H9 (cell line): Measurements from ENCODE around the gene CDC16. TPM values are rescaled to one million over a fixed set of nuclear protein-coding genes. Genes with fewer than 3 reads are reported as not detected.

ENCODE experiments used
- DNase-seq: peaks from one replicate; pipeline ENCODE4 v3.0.0-alpha.2; 2017
- H2AFZ ChIP-seq: one replicate; pipeline ENCODE4 v1.6.1; 2013; ENCODE audit warnings: mild to moderate bottlenecking, low read length, control low read depth, moderate library complexity
- H2AK5ac ChIP-seq: 2 replicates; pipeline ENCODE4 v1.6.1; 2013; ENCODE audit warnings: low read length, control low read depth, mixed read lengths; ENCODE audit not compliant: insufficient read length
- H2BK120ac ChIP-seq: one replicate; pipeline ENCODE4 v1.6.1; 2013; ENCODE audit warnings: low read depth, mild to moderate bottlenecking, low read length, control low read depth, inconsistent platforms; ENCODE audit not compliant: poor library complexity, severe bottlenecking
- H2BK12ac ChIP-seq: 2 replicates; pipeline ENCODE4 v1.6.1; 2013; ENCODE audit warnings: low read length, control low read depth, mixed read lengths, low read depth; ENCODE audit not compliant: insufficient read length
- H2BK15ac ChIP-seq: 2 replicates; pipeline ENCODE4 v1.6.1; 2013; ENCODE audit warnings: low read depth, low read length, control low read depth
- H2BK20ac ChIP-seq: one replicate; pipeline ENCODE4 v1.6.1; 2013; ENCODE audit warnings: low read depth, mild to moderate bottlenecking, low read length, control low read depth, inconsistent platforms; ENCODE audit not compliant: poor library complexity, severe bottlenecking
- H2BK5ac ChIP-seq: 2 replicates; pipeline ENCODE4 v1.6.1; 2013; ENCODE audit warnings: low read length, control low read depth, mixed read lengths; ENCODE audit not compliant: insufficient read length
- H3K14ac ChIP-seq: 2 replicates; pipeline ENCODE4 v1.6.1; 2013; ENCODE audit warnings: low read length, control low read depth; ENCODE audit not compliant: insufficient read depth
- H3K18ac ChIP-seq: 2 replicates; pipeline ENCODE4 v1.6.1; 2013; ENCODE audit warnings: low read depth, mild to moderate bottlenecking, mixed read lengths, low read length, control low read depth; ENCODE audit not compliant: insufficient read length
- H3K23ac ChIP-seq: 2 replicates; pipeline ENCODE4 v1.6.1; 2013; ENCODE audit warnings: low read length, control low read depth, mixed read lengths, low read depth; ENCODE audit not compliant: insufficient read length
- H3K23me2 ChIP-seq: 2 replicates; pipeline ENCODE4 v1.6.1; 2013; ENCODE audit warnings: low read depth, mild to moderate bottlenecking, mixed read lengths, low read length, control low read depth; ENCODE audit not compliant: insufficient read length, poor library complexity, severe bottlenecking
- H3K27ac ChIP-seq: 2 replicates; pipeline ENCODE4 v1.5.1; 2013; ENCODE audit warnings: low read length, control low read depth, mixed read lengths, low read depth; ENCODE audit not compliant: insufficient read length
- H3K27me3 ChIP-seq: 2 replicates; pipeline ENCODE4 v1.6.1; 2013; ENCODE audit warnings: low read length, control low read depth, inconsistent platforms; ENCODE audit not compliant: insufficient read depth
- H3K4ac ChIP-seq: 2 replicates; pipeline ENCODE4 v1.6.1; 2013; ENCODE audit warnings: low read depth, mild to moderate bottlenecking, control low read depth, inconsistent platforms, low read length, moderate library complexity
- H3K4me1 ChIP-seq: 2 replicates; pipeline ENCODE4 v1.6.1; 2013; ENCODE audit warnings: low read length, control low read depth, inconsistent platforms; ENCODE audit not compliant: insufficient read depth
- H3K4me2 ChIP-seq: 2 replicates; pipeline ENCODE4 v1.6.1; 2013; ENCODE audit warnings: low read length, control low read depth, mixed read lengths; ENCODE audit not compliant: insufficient read length, insufficient read depth
- H3K56ac ChIP-seq: 2 replicates; pipeline ENCODE4 v1.6.1; 2013; ENCODE audit warnings: low read depth, mild to moderate bottlenecking, mixed read lengths, low read length, control low read depth; ENCODE audit not compliant: insufficient read length
- H3K79me1 ChIP-seq: 2 replicates; pipeline ENCODE4 v1.6.1; 2013; ENCODE audit warnings: low read depth, mild to moderate bottlenecking, moderate library complexity, low read length, control low read depth, inconsistent platforms; ENCODE audit not compliant: insufficient read depth, poor library complexity, severe bottlenecking
- H3K79me2 ChIP-seq: 2 replicates; pipeline ENCODE4 v1.6.1; 2013; ENCODE audit warnings: low read length, control low read depth, inconsistent platforms; ENCODE audit not compliant: insufficient read depth
- H3K9ac ChIP-seq: 2 replicates; pipeline ENCODE4 v1.6.1; 2013; ENCODE audit warnings: low read length, control low read depth, mixed read lengths; ENCODE audit not compliant: insufficient read length; ENCODE audit errors: extremely low read depth
- H3K9me3 ChIP-seq: one replicate; pipeline ENCODE4 v1.6.1; 2013; ENCODE audit warnings: low read depth, low read length, inconsistent platforms; ENCODE audit not compliant: control insufficient read depth
- H3T11ph ChIP-seq: one replicate; pipeline ENCODE4 v1.6.1; 2013; ENCODE audit warnings: mild to moderate bottlenecking, low read length, control low read depth, inconsistent platforms
- H4K20me1 ChIP-seq: one replicate; pipeline ENCODE4 v1.6.1; 2013; ENCODE audit not compliant: control insufficient read depth, insufficient read length, insufficient read depth
- H4K5ac ChIP-seq: 2 replicates; pipeline ENCODE4 v1.6.1; 2013; ENCODE audit warnings: low read depth, mild to moderate bottlenecking, mixed read lengths, low read length, control low read depth; ENCODE audit not compliant: insufficient read length
- H4K8ac ChIP-seq: replicated peaks from 2 replicates; pipeline ENCODE4 v1.6.1; 2013; ENCODE audit warnings: low read length, control low read depth, mixed read lengths, low read depth; ENCODE audit not compliant: insufficient read length
- H4K91ac ChIP-seq: 2 replicates; pipeline ENCODE4 v1.6.1; 2013; ENCODE audit warnings: low read depth, mild to moderate bottlenecking, moderate library complexity, mixed read lengths, low read length, control low read depth; ENCODE audit not compliant: insufficient read length
- H3K27ac Mint-ChIP-seq, 3 experiments: 2 replicates in 2 of 3; 3 replicates in 1 of 3; pipeline ENCODE4 v1.8.0; 2020 to 2021; ENCODE audit warnings: mixed read lengths in 3 of 3, mild to moderate bottlenecking in 1 of 3, moderate library complexity in 1 of 3
- H3K27me3 Mint-ChIP-seq: 2 replicates; pipeline ENCODE4 v1.8.0; 2021; ENCODE audit warnings: low read depth, mild to moderate bottlenecking, moderate library complexity, mixed read lengths
- H3K36me3 Mint-ChIP-seq, 3 experiments: 2 replicates in 2 of 3; 3 replicates in 1 of 3; pipeline ENCODE4 v1.8.0; 2020 to 2021; ENCODE audit warnings: low read depth in 3 of 3, mixed read lengths in 3 of 3; ENCODE audit not compliant: insufficient read depth in 1 of 3
- H3K4me1 Mint-ChIP-seq, 2 experiments: 2 replicates each; pipeline ENCODE4 v1.8.0; 2020; ENCODE audit warnings: mixed read lengths in 2 of 2
- H3K4me3 Mint-ChIP-seq, 2 experiments: 2 replicates in 1 of 2; 3 replicates in 1 of 2; pipeline ENCODE4 v1.8.0; 2020 to 2021; ENCODE audit warnings: mild to moderate bottlenecking in 2 of 2, mixed read lengths in 2 of 2, moderate library complexity in 1 of 2
- H3K9me3 Mint-ChIP-seq, 2 experiments: 2 replicates in 1 of 2; 3 replicates in 1 of 2; pipeline ENCODE4 v1.8.0; 2020; ENCODE audit warnings: mild to moderate bottlenecking in 2 of 2, mixed read lengths in 2 of 2, moderate library complexity in 1 of 2
- WGBS: extraction: QIAGEN DNeasy Blood & Tissue Kit; methylation state at CpG from one replicate; pipeline ENCODE4 v1.1.7; 2013; ENCODE audit warnings: missing lambda C conversion rate, low lambda C conversion rate, mixed read lengths; ENCODE audit not compliant: insufficient read length; ENCODE audit errors: extremely low coverage; 5-methylcytosine and 5-hydroxymethylcytosine counted together
- long read RNA-seq: library from polyadenylated mRNA; unstranded; transcript quantifications from one replicate; pipeline ENCODE4 v2.0.0, GENCODE V29; 2020
- total RNA-seq: library from RNA; stranded (reverse); gene quantifications from 2 replicates; pipeline ENCODE4 v1.2.1, GENCODE V29; 2021
- TF ChIP-seq, protein P1 (sequence below): fragments of 200-600 bp; sonication (generic); conservative IDR thresholded peaks from 3 replicates; pipeline ENCODE4 v1.8.0; 2021; ENCODE audit warnings: antibody characterized with exemption, mild to moderate bottlenecking

The CDC16 gene, protein sequence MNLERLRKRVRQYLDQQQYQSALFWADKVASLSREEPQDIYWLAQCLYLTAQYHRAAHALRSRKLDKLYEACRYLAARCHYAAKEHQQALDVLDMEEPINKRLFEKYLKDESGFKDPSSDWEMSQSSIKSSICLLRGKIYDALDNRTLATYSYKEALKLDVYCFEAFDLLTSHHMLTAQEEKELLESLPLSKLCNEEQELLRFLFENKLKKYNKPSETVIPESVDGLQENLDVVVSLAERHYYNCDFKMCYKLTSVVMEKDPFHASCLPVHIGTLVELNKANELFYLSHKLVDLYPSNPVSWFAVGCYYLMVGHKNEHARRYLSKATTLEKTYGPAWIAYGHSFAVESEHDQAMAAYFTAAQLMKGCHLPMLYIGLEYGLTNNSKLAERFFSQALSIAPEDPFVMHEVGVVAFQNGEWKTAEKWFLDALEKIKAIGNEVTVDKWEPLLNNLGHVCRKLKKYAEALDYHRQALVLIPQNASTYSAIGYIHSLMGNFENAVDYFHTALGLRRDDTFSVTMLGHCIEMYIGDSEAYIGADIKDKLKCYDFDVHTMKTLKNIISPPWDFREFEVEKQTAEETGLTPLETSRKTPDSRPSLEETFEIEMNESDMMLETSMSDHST
- 86.9 and 91.9 TPM in 2 replicates for total RNA-seq
- long read RNA-seq, transcript CDC16-204 (19 exons, 2,211 nt), result minor isoform, 14 of 89 reads
- long read RNA-seq, transcript CDC16-203 (18 exons, 2,203 nt), result major isoform, 30 of 89 reads
- long read RNA-seq, partial matches to known transcripts, result 16 of 89 reads
- long read RNA-seq, other reads (novel, unspliced or antisense), result 26 of 89 reads

- H3K27ac Mint-ChIP-seq, result peak within 1 kb of the TSS in 2 of 3 experiments; percentile 47 to 76; a peak in 3 of 7 replicates
- Histone ChIP-seq H3K23ac (no peak within 1 kb of the TSS), H4K20me1 (no peaks in the 10 kb centered on the region), H3K27me3 (no peaks in the 10 kb centered on the region), H3K4me2 (peak within 1 kb of the TSS; percentile 89), H4K5ac (no peak within 1 kb of the TSS), H3K4ac (no peak within 1 kb of the TSS), H2AK5ac (no peak within 1 kb of the TSS), H3K79me2 (peaks cover 4% of the 10 kb centered on the region; the same call in 1 of the 2 replicates), H2BK120ac (no peak within 1 kb of the TSS), H3K4me1 (peaks cover 7% of the 10 kb centered on the region; the same call in 1 of the 2 replicates), H3K23me2 (peaks cover 5% of the 10 kb centered on the region), H2BK15ac (no peak within 1 kb of the TSS), H3T11ph (no peak within 1 kb of the TSS), H2BK5ac (no peak within 1 kb of the TSS), H3K18ac (no peak within 1 kb of the TSS), H3K9ac (peak within 1 kb of the TSS; percentile 42), H4K8ac (no peak within 1 kb of the TSS), H3K56ac (no peak within 1 kb of the TSS), H3K27ac (no peak within 1 kb of the TSS), H2BK12ac (no peak within 1 kb of the TSS), H3K9me3 (no peaks in the 10 kb centered on the region), H2AFZ (no peak within 1 kb of the TSS), H4K91ac (no peak within 1 kb of the TSS), H2BK20ac (no peak within 1 kb of the TSS), H3K14ac (no peak within 1 kb of the TSS), H3K79me1 (peaks cover 2% of the 10 kb centered on the region)
- H3K4me3 Mint-ChIP-seq, result peak within 1 kb of the TSS; percentile 85 to 91
- H3K27me3 Mint-ChIP-seq, result no peaks in the 10 kb centered on the region; the same call in none of the 2 replicates
- 0 out of 5 replicates have a peak, but pooled peaks cover 0 to 4% of the 10 kb centered on the region in 2 experiments for H3K9me3 Mint-ChIP-seq
- DNase-seq, result peak; percentile 92
- TF ChIP-seq, protein P1, sequence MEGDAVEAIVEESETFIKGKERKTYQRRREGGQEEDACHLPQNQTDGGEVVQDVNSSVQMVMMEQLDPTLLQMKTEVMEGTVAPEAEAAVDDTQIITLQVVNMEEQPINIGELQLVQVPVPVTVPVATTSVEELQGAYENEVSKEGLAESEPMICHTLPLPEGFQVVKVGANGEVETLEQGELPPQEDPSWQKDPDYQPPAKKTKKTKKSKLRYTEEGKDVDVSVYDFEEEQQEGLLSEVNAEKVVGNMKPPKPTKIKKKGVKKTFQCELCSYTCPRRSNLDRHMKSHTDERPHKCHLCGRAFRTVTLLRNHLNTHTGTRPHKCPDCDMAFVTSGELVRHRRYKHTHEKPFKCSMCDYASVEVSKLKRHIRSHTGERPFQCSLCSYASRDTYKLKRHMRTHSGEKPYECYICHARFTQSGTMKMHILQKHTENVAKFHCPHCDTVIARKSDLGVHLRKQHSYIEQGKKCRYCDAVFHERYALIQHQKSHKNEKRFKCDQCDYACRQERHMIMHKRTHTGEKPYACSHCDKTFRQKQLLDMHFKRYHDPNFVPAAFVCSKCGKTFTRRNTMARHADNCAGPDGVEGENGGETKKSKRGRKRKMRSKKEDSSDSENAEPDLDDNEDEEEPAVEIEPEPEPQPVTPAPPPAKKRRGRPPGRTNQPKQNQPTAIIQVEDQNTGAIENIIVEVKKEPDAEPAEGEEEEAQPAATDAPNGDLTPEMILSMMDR, result peak; percentile 40; the same call in 2 of the 3 replicates
- H3K36me3 Mint-ChIP-seq, result peaks cover 20 to 32% (median 29%) of the 10 kb centered on the region in 3 experiments
- no CpG with 5 or more reads among the region's 76 CpGs for WGBS
- peaks cover 40 to 45% of the 10 kb centered on the region in 2 experiments for H3K4me1 Mint-ChIP-seq
These were observed at the start of gene CDC16 for GRCh38 chr13:114234645-114235421. CDC16 (plus strand) TSS chr13:114234897; CDS start chr13:114235085, 188 bp downstream.
